Uterus (tissue), 4 donors: Measurements from ENCODE around the gene STUM. TPM values are rescaled to one million over a fixed set of nuclear protein-coding genes. Genes with fewer than 3 reads are reported as not detected.
A peak's percentile ranks its signal among the peaks of the same experiment; 100 is the strongest.

ENCODE experiments used
- DNase-seq, 2 donors: peaks; one replicate each; pipeline ENCODE4 v3.0.0-alpha.2; 2019 to 2020
- H3K27ac ChIP-seq, 2 donors: fragments of 200-600 bp; sonication (generic); 1 replicate in 1 of 2; 2 replicates in 1 of 2; pipeline ENCODE4 v1.5.1; 2016 to 2018
- H3K27me3 ChIP-seq, 2 donors: fragments of 200-600 bp; sonication (generic); one replicate each; pipeline ENCODE4 v1.5.1; 2018 to 2019; ENCODE audit warnings: control low read depth in 1 of 2
- H3K36me3 ChIP-seq, 2 donors: fragments of 200-600 bp; sonication (generic); one replicate each; pipeline ENCODE4 v1.5.1; 2019; ENCODE audit warnings: control low read depth in 1 of 2
- H3K4me1 ChIP-seq, 2 donors: fragments of 200-600 bp; sonication (generic); one replicate each; pipeline ENCODE4 v1.5.1; 2018 to 2019; ENCODE audit warnings: control low read depth in 1 of 2
- H3K4me3 ChIP-seq, 2 donors: fragments of 200-600 bp; sonication (generic); 1 replicate in 1 of 2; 2 replicates in 1 of 2; pipeline ENCODE4 v1.5.1; 2018 to 2019; ENCODE audit warnings: mild to moderate bottlenecking in 1 of 2
- H3K9me3 ChIP-seq, 2 donors: fragments of 200-600 bp; sonication (generic); one replicate each; pipeline ENCODE4 v1.5.1; 2019; ENCODE audit warnings: control low read depth in 1 of 2
- CTCF ChIP-seq, 4 experiments: fragments of 200-600 bp in 2 of 4; fragments of 450-650 bp in 2 of 4; sonication (generic) in 2 of 4; IDR thresholded peaks; one replicate each; pipeline ENCODE4 v1.5.1; 2016 to 2019; ENCODE audit warnings: antibody characterized with exemption in 4 of 4, mild to moderate bottlenecking in 2 of 4, moderate library complexity in 1 of 4
- POLR2A ChIP-seq, 2 donors: fragments of 450-650 bp; IDR thresholded peaks; one replicate each; pipeline ENCODE4 v1.6.1; 2016; ENCODE audit warnings: antibody characterized with exemption in 2 of 2, mild to moderate bottlenecking in 1 of 2, moderate library complexity in 1 of 2
- intact Hi-C: fragments of 100-400 bp; cut with DNase I; formaldehyde crosslinking; loops from one replicate; pipeline ENCODE4 v1.15.1; 2023; ENCODE audit warnings: low total_unique reads
- total RNA-seq, 4 donors: library from RNA; depleted of rRNA in 3 of 4; stranded (reverse); fragments of >200 nt in 3 of 4; gene quantifications; one replicate each; pipeline versions ENCODE4 v1.1.0 to v1.2.4, GENCODE V29; 2014 to 2023
- donor health status: DM: yes; HTN: yes; CAD: no.

Gene STUM
- total RNA-seq, 4 donors from 2014 or later, result 0.88 to 9.1 (median 2.2) TPM

- no peaks in the 10 kb centered on the region for H3K9me3 ChIP-seq
- TF ChIP-seq CTCF (IDR thresholded peaks at IDR 0.05) (no peak), POLR2A (IDR thresholded peaks at IDR 0.05) (no peak)
- peaks cover 8 to 15% of the 10 kb centered on the region in 2 donors for H3K4me1 ChIP-seq
- H3K27ac ChIP-seq, result no peak overlapping the region
- no peak overlapping the region for H3K4me3 ChIP-seq
- no peaks in the 10 kb centered on the region for H3K27me3 ChIP-seq
- H3K36me3 ChIP-seq, result no peaks in the 10 kb centered on the region
- DNase-seq, result no peak
- intact Hi-C loops, result loop anchor here (10.0 kb wide), 1 partner anchor 55 kb away; the partner anchor contains the start of gene STUM
Measured at GRCh38 chr1:226600254-226600653, 51.7 kb downstream of the STUM start.

- no peak for DNase-seq
Measured at GRCh38 chr1:226601456-226601855, 52.9 kb downstream of the STUM start.

GRCh38 chr1:226602186-226603021, 53.8 kb downstream of the STUM start:
- H3K36me3 ChIP-seq, result no peaks in the 10 kb centered on the region
- intact Hi-C loops, result loop anchor here (10.0 kb wide), 1 partner anchor 58 kb away; the partner anchor contains the start of gene STUM
- no peaks in the 10 kb centered on the region for H3K9me3 ChIP-seq
- no peak for TF ChIP-seq CTCF (IDR thresholded peaks at IDR 0.05)
- TF ChIP-seq POLR2A (IDR thresholded peaks at IDR 0.05), result no peak
- H3K27me3 ChIP-seq, result no peaks in the 10 kb centered on the region
- peak overlapping the region; percentile 77 to 81 for H3K27ac ChIP-seq
- H3K4me1 ChIP-seq, result peaks cover 8 to 15% of the 10 kb centered on the region in 2 donors
- no peak overlapping the region for H3K4me3 ChIP-seq
- DNase-seq, result peak; percentile 72 to 79

More at GRCh38 chr1:226601456-226601855, 52.9 kb downstream of the STUM start:
- H3K9me3 ChIP-seq, result no peaks in the 10 kb centered on the region
- no peaks in the 10 kb centered on the region for H3K27me3 ChIP-seq
- peak overlapping the region; percentile 77 to 81 for H3K27ac ChIP-seq
- no peak overlapping the region for H3K4me3 ChIP-seq
- peaks cover 8 to 15% of the 10 kb centered on the region in 2 donors for H3K4me1 ChIP-seq
- TF ChIP-seq CTCF (IDR thresholded peaks at IDR 0.05) (no peak), POLR2A (IDR thresholded peaks at IDR 0.05) (no peak)
- H3K36me3 ChIP-seq, result no peaks in the 10 kb centered on the region
- intact Hi-C loops, result loop anchor here (10.0 kb wide), 1 partner anchor 57 kb away; the partner anchor contains the start of gene STUM

- H3K27ac ChIP-seq, result peak overlapping the region; percentile 77 to 81
Measured at GRCh38 chr1:226603022-226603857, 54.7 kb downstream of the STUM start.

More at GRCh38 chr1:226603022-226603857, 54.7 kb downstream of the STUM start:
- intact Hi-C loops, result loop anchor here (10.0 kb wide), 1 partner anchor 58 kb away; the partner anchor contains the start of gene STUM
- Histone ChIP-seq H3K4me3 (no peak overlapping the region), H3K27me3 (no peaks in the 10 kb centered on the region), H3K4me1 (peaks cover 8 to 15% of the 10 kb centered on the region in 2 donors), H3K36me3 (no peaks in the 10 kb centered on the region), H3K9me3 (no peaks in the 10 kb centered on the region)
- TF ChIP-seq POLR2A (IDR thresholded peaks at IDR 0.05), result no peak
- no peak for TF ChIP-seq CTCF (IDR thresholded peaks at IDR 0.05)
- peak; percentile 72 to 78 for DNase-seq
